MV-4-11 (cell line): Measurements from ENCODE around the gene ZBED4.

Source experiments
- DNase-seq: peaks from one replicate; lab custom pipeline; 2025; lab: John Stamatoyannopoulos, UW

ZBED4 gene

GRCh38 chr22:49825944-49826602 is 27.6 kb upstream of the ZBED4 start:
- no peak for DNase-seq

GRCh38 chr22:49826603-49827270 is 26.9 kb upstream of the ZBED4 start:
- DNase-seq: no peak

GRCh38 chr22:49827271-49827852 is 26.3 kb upstream of the ZBED4 start:
- no peak for DNase-seq

GRCh38 chr22:49827853-49828598 is 25.6 kb upstream of the ZBED4 start, which contains the start of gene BRD1:
BRD1 (minus strand) TSS chr22:49827873; CDS start chr22:49824317, 3,556 bp downstream.
- peak; percentile 22 for DNase-seq

- DNase-seq: no peak
Observed at GRCh38 chr22:49828599-49828965, 25.1 kb upstream of the ZBED4 start.

- DNase-seq: no peak
Observed at GRCh38 chr22:49829044-49829853, 24.4 kb upstream of the ZBED4 start.

GRCh38 chr22:49833340-49834007 is 20.2 kb upstream of the ZBED4 start:
- DNase-seq: no peak

- DNase-seq: no peak
Observed at GRCh38 chr22:49838771-49839717, 14.6 kb upstream of the ZBED4 start.

GRCh38 chr22:49845241-49845640 is 8.4 kb upstream of the ZBED4 start:
- DNase-seq: no peak

GRCh38 chr22:49845666-49846459 is 7.8 kb upstream of the ZBED4 start:
- DNase-seq: no peak

GRCh38 chr22:49847751-49848689 is 5.6 kb upstream of the ZBED4 start:
- peak; percentile 53 for DNase-seq

- no peak for DNase-seq
Observed at GRCh38 chr22:49848690-49849160, 4.9 kb upstream of the ZBED4 start.

- DNase-seq: no peak
Observed at GRCh38 chr22:49849161-49850020, 4.3 kb upstream of the ZBED4 start.

- DNase-seq: no peak
Observed at GRCh38 chr22:49850021-49850911, 3.4 kb upstream of the ZBED4 start.

- no peak for DNase-seq
Observed at GRCh38 chr22:49850959-49851802, 2.5 kb upstream of the ZBED4 start.
